SU-DHL-6 (cell line): Measurements from ENCODE around the gene GCH1.

Experiments used
- EZH2phosphoT487 ChIP-seq: fragments of 200-600 bp; sonication (generic), shearing (Covaris generic); conservative IDR thresholded peaks from 2 replicates; pipeline ENCODE4 v1.6.1; 2018; ENCODE audit warnings: mild to moderate bottlenecking, antibody characterized with exemption, low read length, moderate library complexity, mixed read lengths
- TF ChIP-seq, protein P1 (sequence below): fragments of 200-600 bp; sonication (generic); IDR thresholded peaks from one replicate; pipeline ENCODE4 v1.5.1; 2017; ENCODE audit warnings: antibody characterized with exemption, mild to moderate bottlenecking, low read length, moderate library complexity; ENCODE audit not compliant: insufficient read depth, poor library complexity, severe bottlenecking

DNA sequence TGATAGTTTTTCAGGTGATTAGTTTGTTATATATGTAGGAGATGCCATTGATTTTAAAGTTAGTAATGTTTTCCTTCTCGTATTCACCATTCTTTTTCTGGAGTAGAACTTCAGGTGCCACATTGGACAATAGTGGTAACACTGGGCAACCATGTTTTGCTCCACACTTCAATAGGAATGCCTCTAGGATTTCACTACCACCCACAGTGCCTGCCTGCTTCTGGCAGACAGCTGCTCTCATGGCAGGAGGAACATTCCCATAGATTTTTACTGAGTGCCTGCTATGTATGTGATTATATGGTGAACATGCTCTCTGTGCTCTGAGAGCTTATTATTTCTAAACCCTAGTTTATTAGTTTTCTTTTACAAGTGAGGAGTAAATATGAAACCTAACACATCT, 53.7 kb downstream of the GCH1 start:
- TF ChIP-seq, protein P1, sequence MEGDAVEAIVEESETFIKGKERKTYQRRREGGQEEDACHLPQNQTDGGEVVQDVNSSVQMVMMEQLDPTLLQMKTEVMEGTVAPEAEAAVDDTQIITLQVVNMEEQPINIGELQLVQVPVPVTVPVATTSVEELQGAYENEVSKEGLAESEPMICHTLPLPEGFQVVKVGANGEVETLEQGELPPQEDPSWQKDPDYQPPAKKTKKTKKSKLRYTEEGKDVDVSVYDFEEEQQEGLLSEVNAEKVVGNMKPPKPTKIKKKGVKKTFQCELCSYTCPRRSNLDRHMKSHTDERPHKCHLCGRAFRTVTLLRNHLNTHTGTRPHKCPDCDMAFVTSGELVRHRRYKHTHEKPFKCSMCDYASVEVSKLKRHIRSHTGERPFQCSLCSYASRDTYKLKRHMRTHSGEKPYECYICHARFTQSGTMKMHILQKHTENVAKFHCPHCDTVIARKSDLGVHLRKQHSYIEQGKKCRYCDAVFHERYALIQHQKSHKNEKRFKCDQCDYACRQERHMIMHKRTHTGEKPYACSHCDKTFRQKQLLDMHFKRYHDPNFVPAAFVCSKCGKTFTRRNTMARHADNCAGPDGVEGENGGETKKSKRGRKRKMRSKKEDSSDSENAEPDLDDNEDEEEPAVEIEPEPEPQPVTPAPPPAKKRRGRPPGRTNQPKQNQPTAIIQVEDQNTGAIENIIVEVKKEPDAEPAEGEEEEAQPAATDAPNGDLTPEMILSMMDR: no peak
- no peak for TF ChIP-seq EZH2phosphoT487
